K562 (cell line): Measurements from ENCODE around the gene REM1. TPM values are rescaled to one million over a fixed set of nuclear protein-coding genes. Genes with fewer than 3 reads are reported as not detected.

ENCODE experiments used
- BRCA1 ChIP-seq, 2 experiments: fragments of 450-650 bp in 1 of 2; sonication (generic) in 1 of 2; formaldehyde crosslinking in 1 of 2; IDR thresholded peaks; 2 replicates each; pipeline versions ENCODE4 v1.5.0 to v1.6.1; 2017 to 2020; ENCODE audit warnings: mild to moderate bottlenecking in 1 of 2, missing genetic modification reagents in 1 of 2
- CHCHD3 ChIP-seq: fragments of 250-450 bp; sonication (Bioruptor Pico); IDR thresholded peaks from 2 replicates; pipeline ENCODE4 v2.1.2; 2022; ENCODE audit warnings: mild to moderate bottlenecking
- CREM ChIP-seq: IDR thresholded peaks from 2 replicates; pipeline ENCODE4 v1.6.1; 2014; ENCODE audit warnings: antibody characterized with exemption, low read depth
- ELF4 ChIP-seq: fragments of 450-650 bp; formaldehyde crosslinking; IDR thresholded peaks from 2 replicates; pipeline ENCODE4 v1.4.0; 2022; ENCODE audit warnings: missing genetic modification characterization
- FOXA1 ChIP-seq: fragments of 450-650 bp; IDR thresholded peaks from 2 replicates; pipeline ENCODE4 v1.6.1; 2016; ENCODE audit warnings: mild to moderate bottlenecking, borderline replicate concordance
- LARP7 ChIP-seq: fragments of 450-650 bp; IDR thresholded peaks from 2 replicates; pipeline ENCODE4 v1.6.1; 2016
- MAFF ChIP-seq: IDR thresholded peaks from 2 replicates; pipeline ENCODE4 v1.6.1; 2012; ENCODE audit warnings: low read length, improper control_type of control experiment
- NFXL1 ChIP-seq: fragments of 450-650 bp; formaldehyde crosslinking; IDR thresholded peaks from 2 replicates; pipeline ENCODE4 v1.4.0; 2021; ENCODE audit warnings: mild to moderate bottlenecking
- NR1H2 ChIP-seq: sonication (generic); formaldehyde crosslinking; IDR thresholded peaks from 2 replicates; pipeline ENCODE4 v1.4.0; 2020; ENCODE audit warnings: mild to moderate bottlenecking, missing genetic modification reagents
- NR2C2 ChIP-seq, 2 experiments: fragments of 200-800 bp in 1 of 2; sonication (Bioruptor generic) in 1 of 2; sonication (generic) in 1 of 2; formaldehyde crosslinking in 1 of 2; IDR thresholded peaks; 2 replicates each; pipeline versions ENCODE4 v1.6.1 to v1.8.0; 2016 to 2022; ENCODE audit warnings: mild to moderate bottlenecking in 1 of 2, missing compliant biosample characterization in 1 of 2, missing genetic modification characterization in 1 of 2, missing genetic modification reagents in 1 of 2
- POLR2AphosphoS5 ChIP-seq: IDR thresholded peaks from 2 replicates; pipeline ENCODE4 v1.6.1; 2011; ENCODE audit warnings: mild to moderate bottlenecking, low read depth, low read length, moderate library complexity; ENCODE audit not compliant: control insufficient read depth, insufficient read depth
- PTRF ChIP-seq: fragments of 450-650 bp; IDR thresholded peaks from 2 replicates; pipeline ENCODE4 v1.6.1; 2016; ENCODE audit warnings: mild to moderate bottlenecking, missing genetic modification characterization, missing compliant biosample characterization
- RB1 ChIP-seq: fragments of 450-650 bp; IDR thresholded peaks from 2 replicates; pipeline ENCODE4 v1.6.1; 2017; ENCODE audit warnings: low read depth, mild to moderate bottlenecking
- WHSC1 ChIP-seq: IDR thresholded peaks from one replicate; pipeline ENCODE4 v1.6.1; 2012; ENCODE audit warnings: low read length, control low read depth, inconsistent platforms
- ZEB2 ChIP-seq: fragments of 450-650 bp; IDR thresholded peaks from 2 replicates; pipeline ENCODE4 v1.6.1; 2016
- ZFX ChIP-seq: sonication (generic); formaldehyde crosslinking; IDR thresholded peaks from 2 replicates; pipeline ENCODE4 v1.8.0; 2022; ENCODE audit warnings: mild to moderate bottlenecking, missing genetic modification reagents, moderate library complexity
- ZNF224 ChIP-seq: sonication (generic); formaldehyde crosslinking; IDR thresholded peaks from 2 replicates; pipeline ENCODE4 v1.8.0; 2022; ENCODE audit warnings: mild to moderate bottlenecking, missing genetic modification reagents
- polyA plus RNA-seq, 8 experiments: library from polyadenylated mRNA; depleted of rRNA in 4 of 8; stranded (reverse) in 5 of 8; unstranded in 3 of 8; fragments of >200 nt; fragmentation: Nextera tagmentation in 2 of 8; fragmentation: Illumina TruSeq in 1 of 8; extraction: Ambion mirVana in 2 of 8; extraction: Trizol in 1 of 8; gene quantifications; 2 replicates each; pipeline versions ENCODE4 v1.2.1 to v1.2.3, GENCODE V29; 2011 to 2014; ENCODE audit warnings: inconsistent platforms in 1 of 8, missing spikeins in 1 of 8
- total RNA-seq, 7 experiments: library from RNA; depleted of rRNA in 6 of 7; stranded (reverse); fragments of >200 nt in 6 of 7; fragmentation: Illumina TruSeq in 2 of 7; extraction: Trizol in 2 of 7; gene quantifications; 2 replicates each; pipeline versions ENCODE4 v1.2.1 to v1.2.3, GENCODE V29; 2011 to 2021; ENCODE audit warnings: low replicate concordance in 1 of 7
- TF ChIP-seq, protein P1 (sequence below): fragments of 450-650 bp; IDR thresholded peaks from 2 replicates; pipeline ENCODE4 v1.7.0; 2016; ENCODE audit warnings: borderline replicate concordance
- TF ChIP-seq, protein P2 (sequence below): IDR thresholded peaks from 3 replicates; pipeline ENCODE4 v1.6.1; 2011; ENCODE audit warnings: borderline replicate concordance, mild to moderate bottlenecking; ENCODE audit not compliant: insufficient read length, insufficient read depth
- TF ChIP-seq, protein P3 (sequence below): fragments of 250-450 bp; sonication (Bioruptor Pico); IDR thresholded peaks from 2 replicates; pipeline ENCODE4 v1.5.0; 2020; ENCODE audit warnings: mild to moderate bottlenecking, borderline replicate concordance
- TF ChIP-seq, protein P4 (sequence below): fragments of 200-400 bp; formaldehyde crosslinking; IDR thresholded peaks from 2 replicates; pipeline ENCODE4 v1.6.1; 2017; ENCODE audit warnings: mild to moderate bottlenecking, low read depth, low read length, moderate library complexity

Gene REM1
- total and polyA plus RNA-seq, 9 of the 15 experiments (the other 6 are each of a cell fraction or from before 2014, with no cell fraction given): not detected

DNA sequence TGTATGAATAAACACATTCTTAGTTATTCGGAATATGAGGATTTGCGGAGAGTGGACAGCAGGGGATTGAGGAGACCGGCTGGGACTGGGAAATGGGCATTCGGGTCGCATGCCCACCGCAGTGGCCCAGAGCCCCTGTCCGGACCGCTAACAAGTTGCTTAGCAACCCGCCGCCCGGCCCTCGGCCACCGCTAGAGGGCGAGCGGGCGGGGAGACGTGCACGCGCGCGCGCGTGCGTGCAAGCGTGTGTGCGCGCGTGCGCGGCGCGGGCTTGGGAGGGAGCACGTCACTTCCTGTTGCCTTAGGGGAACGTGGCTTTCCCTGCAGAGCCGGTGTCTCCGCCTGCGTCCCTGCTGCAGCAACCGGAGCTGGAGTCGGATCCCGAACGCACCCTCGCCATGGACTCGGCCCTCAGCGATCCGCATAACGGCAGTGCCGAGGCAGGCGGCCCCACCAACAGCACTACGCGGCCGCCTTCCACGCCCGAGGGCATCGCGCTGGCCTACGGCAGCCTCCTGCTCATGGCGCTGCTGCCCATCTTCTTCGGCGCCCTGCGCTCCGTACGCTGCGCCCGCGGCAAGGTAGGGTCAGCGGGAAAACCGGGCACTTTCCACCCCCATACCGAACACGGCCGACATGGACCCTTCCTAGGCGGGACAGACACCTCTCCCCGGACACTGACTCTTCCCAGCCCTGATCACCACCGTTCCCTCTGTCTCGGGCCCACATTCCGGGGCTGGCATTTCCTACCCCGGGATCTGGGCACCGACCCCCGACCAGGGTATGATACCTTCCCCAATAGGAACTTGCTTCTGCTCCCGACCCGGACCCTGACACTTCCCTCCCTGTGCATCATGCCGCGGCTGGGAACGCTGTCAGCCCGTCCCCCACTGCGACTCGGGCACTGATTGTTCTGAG is 39.3 kb downstream of the REM1 start, which contains the start of gene HM13 (continued):
- TF ChIP-seq, protein P1, sequence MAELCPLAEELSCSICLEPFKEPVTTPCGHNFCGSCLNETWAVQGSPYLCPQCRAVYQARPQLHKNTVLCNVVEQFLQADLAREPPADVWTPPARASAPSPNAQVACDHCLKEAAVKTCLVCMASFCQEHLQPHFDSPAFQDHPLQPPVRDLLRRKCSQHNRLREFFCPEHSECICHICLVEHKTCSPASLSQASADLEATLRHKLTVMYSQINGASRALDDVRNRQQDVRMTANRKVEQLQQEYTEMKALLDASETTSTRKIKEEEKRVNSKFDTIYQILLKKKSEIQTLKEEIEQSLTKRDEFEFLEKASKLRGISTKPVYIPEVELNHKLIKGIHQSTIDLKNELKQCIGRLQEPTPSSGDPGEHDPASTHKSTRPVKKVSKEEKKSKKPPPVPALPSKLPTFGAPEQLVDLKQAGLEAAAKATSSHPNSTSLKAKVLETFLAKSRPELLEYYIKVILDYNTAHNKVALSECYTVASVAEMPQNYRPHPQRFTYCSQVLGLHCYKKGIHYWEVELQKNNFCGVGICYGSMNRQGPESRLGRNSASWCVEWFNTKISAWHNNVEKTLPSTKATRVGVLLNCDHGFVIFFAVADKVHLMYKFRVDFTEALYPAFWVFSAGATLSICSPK: no peak
- TF ChIP-seq LARP7: no peak
- 0 out of 2 replicates have a peak, but pooled peaks have one; percentile 49 for TF ChIP-seq POLR2AphosphoS5
- TF ChIP-seq ZNF224 (CRISPR knock-in tag): no peak
- TF ChIP-seq MAFF: no peak
- TF ChIP-seq, protein P2, sequence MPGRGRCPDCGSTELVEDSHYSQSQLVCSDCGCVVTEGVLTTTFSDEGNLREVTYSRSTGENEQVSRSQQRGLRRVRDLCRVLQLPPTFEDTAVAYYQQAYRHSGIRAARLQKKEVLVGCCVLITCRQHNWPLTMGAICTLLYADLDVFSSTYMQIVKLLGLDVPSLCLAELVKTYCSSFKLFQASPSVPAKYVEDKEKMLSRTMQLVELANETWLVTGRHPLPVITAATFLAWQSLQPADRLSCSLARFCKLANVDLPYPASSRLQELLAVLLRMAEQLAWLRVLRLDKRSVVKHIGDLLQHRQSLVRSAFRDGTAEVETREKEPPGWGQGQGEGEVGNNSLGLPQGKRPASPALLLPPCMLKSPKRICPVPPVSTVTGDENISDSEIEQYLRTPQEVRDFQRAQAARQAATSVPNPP: no peak
- TF ChIP-seq FOXA1: no peak
- TF ChIP-seq ZEB2: no peak
- TF ChIP-seq, protein P3, sequence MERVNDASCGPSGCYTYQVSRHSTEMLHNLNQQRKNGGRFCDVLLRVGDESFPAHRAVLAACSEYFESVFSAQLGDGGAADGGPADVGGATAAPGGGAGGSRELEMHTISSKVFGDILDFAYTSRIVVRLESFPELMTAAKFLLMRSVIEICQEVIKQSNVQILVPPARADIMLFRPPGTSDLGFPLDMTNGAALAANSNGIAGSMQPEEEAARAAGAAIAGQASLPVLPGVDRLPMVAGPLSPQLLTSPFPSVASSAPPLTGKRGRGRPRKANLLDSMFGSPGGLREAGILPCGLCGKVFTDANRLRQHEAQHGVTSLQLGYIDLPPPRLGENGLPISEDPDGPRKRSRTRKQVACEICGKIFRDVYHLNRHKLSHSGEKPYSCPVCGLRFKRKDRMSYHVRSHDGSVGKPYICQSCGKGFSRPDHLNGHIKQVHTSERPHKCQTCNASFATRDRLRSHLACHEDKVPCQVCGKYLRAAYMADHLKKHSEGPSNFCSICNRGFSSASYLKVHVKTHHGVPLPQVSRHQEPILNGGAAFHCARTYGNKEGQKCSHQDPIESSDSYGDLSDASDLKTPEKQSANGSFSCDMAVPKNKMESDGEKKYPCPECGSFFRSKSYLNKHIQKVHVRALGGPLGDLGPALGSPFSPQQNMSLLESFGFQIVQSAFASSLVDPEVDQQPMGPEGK (CRISPR knock-in tag): no peak
- no peak for TF ChIP-seq ELF4 (CRISPR knock-in tag)
- no peak for TF ChIP-seq BRCA1 (IDR thresholded peaks at IDR 0.05)
- TF ChIP-seq BRCA1 (CRISPR knock-in tag; IDR thresholded peaks at IDR 0.05): no peak
- TF ChIP-seq WHSC1: no peak
- peak; percentile 62; the same call in 1 of the 2 replicates for TF ChIP-seq NR2C2 (CRISPR knock-in tag; IDR thresholded peaks at IDR 0.05)
- peak; percentile 38; the same call in 1 of the 2 replicates for TF ChIP-seq NR2C2 (tag; IDR thresholded peaks at IDR 0.05)
- TF ChIP-seq, protein P4, sequence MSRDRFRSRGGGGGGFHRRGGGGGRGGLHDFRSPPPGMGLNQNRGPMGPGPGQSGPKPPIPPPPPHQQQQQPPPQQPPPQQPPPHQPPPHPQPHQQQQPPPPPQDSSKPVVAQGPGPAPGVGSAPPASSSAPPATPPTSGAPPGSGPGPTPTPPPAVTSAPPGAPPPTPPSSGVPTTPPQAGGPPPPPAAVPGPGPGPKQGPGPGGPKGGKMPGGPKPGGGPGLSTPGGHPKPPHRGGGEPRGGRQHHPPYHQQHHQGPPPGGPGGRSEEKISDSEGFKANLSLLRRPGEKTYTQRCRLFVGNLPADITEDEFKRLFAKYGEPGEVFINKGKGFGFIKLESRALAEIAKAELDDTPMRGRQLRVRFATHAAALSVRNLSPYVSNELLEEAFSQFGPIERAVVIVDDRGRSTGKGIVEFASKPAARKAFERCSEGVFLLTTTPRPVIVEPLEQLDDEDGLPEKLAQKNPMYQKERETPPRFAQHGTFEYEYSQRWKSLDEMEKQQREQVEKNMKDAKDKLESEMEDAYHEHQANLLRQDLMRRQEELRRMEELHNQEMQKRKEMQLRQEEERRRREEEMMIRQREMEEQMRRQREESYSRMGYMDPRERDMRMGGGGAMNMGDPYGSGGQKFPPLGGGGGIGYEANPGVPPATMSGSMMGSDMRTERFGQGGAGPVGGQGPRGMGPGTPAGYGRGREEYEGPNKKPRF: no peak
- TF ChIP-seq RB1: peak; percentile 95
- TF ChIP-seq CHCHD3: no peak
- no peak for TF ChIP-seq PTRF (tag)
- no peak; the same call in 1 of the 2 replicates for TF ChIP-seq NR1H2
- no peak for TF ChIP-seq NFXL1 (CRISPR knock-in tag)
- TF ChIP-seq CREM: peak; percentile 98
- peak; percentile 69 for TF ChIP-seq ZFX (CRISPR knock-in tag)
